ENCODE measurements around the gene TMEM72.
A peak's percentile ranks its signal among the peaks of the same experiment; 100 is the strongest.

TMEM72 gene

GRCh38 chr10:44956717-44957706 lies 45.9 kb downstream of the TMEM72 start:
- no peak for DNase-seq

- no peak for DNase-seq
These were observed 47.2 kb downstream of the TMEM72 start for GRCh38 chr10:44958196-44958897.

DNA sequence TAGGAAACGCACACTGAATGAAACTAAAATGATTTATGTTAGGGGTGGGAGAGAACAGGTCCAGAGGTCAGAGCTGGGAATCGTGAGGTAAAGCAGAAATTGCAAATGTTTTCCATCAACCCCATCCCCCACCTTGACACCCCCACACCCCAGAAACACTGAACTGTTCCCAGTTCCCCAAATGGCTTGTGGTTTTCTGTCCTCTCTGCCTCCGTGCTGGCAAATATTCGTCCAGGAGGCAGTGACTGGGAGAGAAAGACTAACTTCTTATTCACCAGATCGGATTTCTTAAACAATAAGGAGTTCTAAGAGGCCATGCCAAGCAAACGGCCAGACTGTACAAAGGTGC lies 47.7 kb downstream of the TMEM72 start:
- no peak for DNase-seq

GRCh38 chr10:44959247-44960087 lies 48.3 kb downstream of the TMEM72 start, which contains the start of gene RASSF4:
RASSF4 (plus strand) TSS chr10:44959802; CDS start chr10:44970203, 10,401 bp downstream.
- DNase-seq = peak; percentile 7 to 41

DNA sequence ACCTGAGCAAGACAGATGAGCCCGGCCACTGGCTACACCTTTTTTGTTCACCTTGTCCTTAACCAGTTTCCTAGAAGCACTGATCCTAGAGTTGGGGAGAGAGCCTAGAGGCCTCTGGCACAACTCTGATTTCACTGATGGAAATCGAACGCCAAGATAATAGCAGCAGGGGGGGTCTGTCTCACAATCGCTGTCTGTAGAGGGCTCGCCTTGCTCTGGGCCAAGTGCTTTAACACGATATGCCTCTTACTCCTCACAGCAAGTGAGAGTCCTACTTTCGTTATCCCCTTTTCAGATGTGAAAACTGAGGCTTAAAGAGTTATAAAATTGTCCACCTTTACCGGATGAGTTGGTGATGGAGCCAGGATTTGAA lies 48.9 kb downstream of the TMEM72 start:
- DNase-seq = no peak

DNA sequence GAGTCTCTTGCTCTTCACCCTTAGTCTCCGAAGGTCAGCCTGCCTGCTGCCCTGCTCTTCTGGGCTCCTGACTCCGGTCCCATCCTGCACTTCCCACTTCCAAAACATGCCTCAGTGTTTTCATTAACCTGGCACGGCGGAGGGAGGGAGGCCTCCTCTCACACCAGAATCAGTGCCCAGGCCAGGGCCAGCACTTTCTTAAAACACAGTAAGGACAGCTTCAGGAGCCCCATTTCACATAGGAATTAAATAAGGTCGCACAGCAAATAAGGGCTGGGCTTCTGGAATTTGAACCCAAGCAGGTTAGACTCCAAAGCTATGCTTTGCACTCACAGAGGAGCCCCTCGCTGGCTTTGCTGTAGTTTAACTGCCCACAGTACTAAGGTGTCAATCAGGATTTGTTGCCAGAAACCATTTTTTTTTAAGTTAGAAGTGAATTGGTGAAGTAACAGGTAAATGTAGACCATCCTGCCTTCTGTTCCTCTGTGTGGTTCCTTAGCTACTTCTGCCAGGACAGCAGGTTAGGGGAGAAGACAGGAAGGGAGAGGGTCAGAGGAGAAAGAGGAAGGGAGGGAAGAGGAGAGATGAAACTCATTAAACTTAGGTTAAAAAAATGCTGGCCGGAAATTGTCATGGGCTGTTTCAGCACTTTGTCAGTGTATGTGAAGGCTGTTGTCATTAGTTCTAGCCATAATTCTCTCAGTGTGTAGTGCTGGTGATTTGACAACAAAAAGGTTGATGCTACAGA lies 49.5 kb downstream of the TMEM72 start:
- no peak for DNase-seq

- no peak for DNase-seq
These were observed 50.1 kb downstream of the TMEM72 start for GRCh38 chr10:44961230-44961571.

GRCh38 chr10:44961931-44962750 lies 51.0 kb downstream of the TMEM72 start:
- DNase-seq = no peak

- no peak for DNase-seq
These were observed 52.0 kb downstream of the TMEM72 start for GRCh38 chr10:44962870-44963738.

- DNase-seq = no peak
These were observed 52.9 kb downstream of the TMEM72 start for GRCh38 chr10:44963772-44964633.

GRCh38 chr10:44965104-44965503 lies 54.0 kb downstream of the TMEM72 start:
- DNase-seq = no peak

GRCh38 chr10:44965651-44966097 lies 54.5 kb downstream of the TMEM72 start:
- DNase-seq = no peak

GRCh38 chr10:44966129-44966815 lies 55.1 kb downstream of the TMEM72 start:
- DNase-seq = no peak

GRCh38 chr10:44966816-44967509 lies 55.8 kb downstream of the TMEM72 start:
- no peak for DNase-seq

DNA sequence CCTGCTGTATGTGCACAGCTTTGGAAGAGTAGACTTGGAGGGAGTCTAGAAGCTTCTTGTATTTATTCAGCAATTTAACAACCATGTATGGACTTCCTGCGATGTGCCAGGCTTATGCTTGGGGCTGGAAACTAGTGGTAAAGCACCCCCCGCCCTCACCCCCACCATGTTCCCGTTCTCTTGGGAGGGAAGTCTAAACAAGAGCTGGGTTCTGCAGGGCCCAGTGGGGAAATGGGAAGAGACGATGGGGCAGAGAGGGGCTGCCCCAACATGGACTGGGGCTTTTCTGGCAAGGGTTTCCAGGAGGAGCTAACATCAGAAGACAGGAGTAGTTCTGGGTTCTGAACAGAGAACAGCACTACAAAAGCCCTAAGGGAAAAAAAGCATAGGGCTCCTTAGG lies 56.5 kb downstream of the TMEM72 start:
- DNase-seq = no peak

DNA sequence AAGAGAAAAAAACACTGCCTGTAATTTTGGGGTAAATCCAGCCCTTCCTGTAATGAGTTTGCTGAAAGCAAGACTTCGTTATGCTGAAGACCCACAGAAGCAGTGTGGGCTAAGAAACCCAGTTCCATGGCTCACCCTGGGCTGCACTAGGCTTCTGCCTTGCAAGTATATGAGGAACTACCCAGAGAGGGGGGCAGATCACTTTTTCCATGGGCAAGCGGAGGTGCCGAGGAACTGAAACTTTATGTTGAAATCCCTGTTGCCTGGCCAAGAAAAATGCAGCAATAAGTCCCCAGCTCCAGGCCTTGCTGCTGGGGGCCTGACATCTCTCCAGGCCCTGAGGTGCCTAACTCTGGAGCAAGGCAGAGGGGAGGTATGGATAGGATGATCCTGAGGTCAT lies 57.0 kb downstream of the TMEM72 start:
- DNase-seq = no peak

DNA sequence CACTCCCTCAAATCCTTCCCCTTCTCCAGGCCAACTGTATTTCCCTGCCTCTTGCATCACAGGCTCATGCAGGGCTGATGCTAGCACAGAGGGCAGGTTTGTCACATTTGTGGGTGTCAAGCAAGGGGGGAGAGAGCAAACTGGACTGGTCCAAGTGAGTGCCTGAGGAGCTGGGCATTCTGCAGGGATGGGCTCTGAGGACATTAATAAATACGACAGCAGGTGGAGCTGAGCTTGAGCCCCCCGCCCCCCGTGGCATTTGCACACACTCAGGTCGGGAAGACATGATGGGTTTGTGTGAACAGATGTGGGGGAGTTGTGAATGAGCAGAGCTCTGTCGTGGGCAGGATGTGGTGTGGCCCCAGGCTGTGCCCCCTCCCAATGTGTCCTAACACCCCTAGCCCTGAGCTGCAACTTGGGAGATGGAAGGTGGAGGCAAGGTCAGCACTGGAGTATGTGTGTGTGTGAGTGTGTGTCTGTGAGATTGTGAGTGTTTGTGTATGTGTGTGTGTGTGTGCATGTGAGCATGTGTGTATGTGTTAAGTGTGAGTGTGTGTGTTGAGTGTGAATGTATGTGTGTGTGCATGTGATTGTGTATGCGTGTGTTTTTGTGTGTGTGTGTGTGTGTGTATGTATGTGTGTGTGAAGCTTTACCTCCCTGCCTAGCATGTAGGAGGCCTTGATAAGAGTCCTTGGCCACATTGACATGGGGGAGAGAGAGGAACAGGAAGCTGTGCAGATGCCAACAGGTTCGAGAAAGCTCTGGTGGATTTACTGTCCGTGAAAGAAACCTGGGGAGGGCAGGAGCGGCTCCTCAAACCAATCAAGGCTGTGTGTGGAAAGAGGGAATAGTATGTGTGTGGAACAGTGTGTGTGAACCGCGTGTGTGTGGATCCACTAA lies 57.6 kb downstream of the TMEM72 start:
- no peak for DNase-seq

Data from NCI-H2081 (cell line).